HG03280 (cell line): ENCODE measurements around the gene PKP2.
"Not testable (repeated sequence)": the region's sequence is repeated elsewhere in the genome, so short reads cannot be mapped to it uniquely, and the experiment has no call there.

Source experiments
- ATAC-seq: cut with Tn5 transposase; IDR thresholded peaks from one replicate; pipeline ENCODE4 v1.9.1; 2021; ENCODE audit warnings: mild to moderate bottlenecking, moderate library complexity; ENCODE audit not compliant: unreplicated experiment

Gene PKP2

GRCh38 chr12:32864731-32865130 lies 31.8 kb downstream of the PKP2 start:
- no peak for ATAC-seq

DNA sequence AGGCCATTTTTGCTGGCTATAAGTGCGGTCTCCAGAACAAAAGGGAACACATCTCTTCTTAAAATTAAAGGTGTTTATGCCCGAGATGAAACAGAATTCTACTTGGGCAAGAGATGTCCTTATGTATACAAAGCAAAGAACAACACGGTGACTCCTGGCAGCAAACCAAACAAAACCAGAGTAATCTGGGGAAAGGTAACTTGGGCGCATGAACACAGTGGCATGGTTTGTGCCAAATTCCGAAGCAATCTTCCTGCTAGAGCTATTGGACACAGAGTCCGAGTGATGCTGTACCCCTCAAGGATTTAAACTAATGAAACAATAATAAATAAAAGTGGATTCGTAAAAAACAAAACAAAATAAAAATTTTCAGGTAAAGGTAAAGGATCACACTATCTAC lies 33.4 kb downstream of the PKP2 start:
- ATAC-seq: no peak

DNA sequence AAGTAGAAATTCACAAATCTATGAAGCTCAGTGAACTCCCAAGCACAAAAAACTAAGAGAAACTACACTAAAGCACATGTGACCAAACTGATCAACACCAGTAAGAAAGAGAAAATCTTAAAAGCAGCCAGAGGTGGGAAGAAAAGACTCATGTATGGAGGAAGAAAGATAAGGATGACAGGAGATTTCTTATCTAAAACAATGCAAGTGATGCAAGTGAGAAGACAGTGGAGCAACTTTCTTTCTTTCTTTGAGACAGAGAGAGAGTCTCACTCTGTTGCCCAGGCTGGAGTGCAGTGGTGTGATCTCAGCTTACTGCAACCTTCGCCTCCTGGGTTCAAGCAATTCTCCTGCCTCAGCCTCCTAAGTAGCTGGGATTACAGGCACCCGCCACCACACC lies 34.9 kb downstream of the PKP2 start:
- not testable (repeated sequence) for ATAC-seq

GRCh38 chr12:32860192-32860591 lies 36.4 kb downstream of the PKP2 start:
- ATAC-seq: no peak

DNA sequence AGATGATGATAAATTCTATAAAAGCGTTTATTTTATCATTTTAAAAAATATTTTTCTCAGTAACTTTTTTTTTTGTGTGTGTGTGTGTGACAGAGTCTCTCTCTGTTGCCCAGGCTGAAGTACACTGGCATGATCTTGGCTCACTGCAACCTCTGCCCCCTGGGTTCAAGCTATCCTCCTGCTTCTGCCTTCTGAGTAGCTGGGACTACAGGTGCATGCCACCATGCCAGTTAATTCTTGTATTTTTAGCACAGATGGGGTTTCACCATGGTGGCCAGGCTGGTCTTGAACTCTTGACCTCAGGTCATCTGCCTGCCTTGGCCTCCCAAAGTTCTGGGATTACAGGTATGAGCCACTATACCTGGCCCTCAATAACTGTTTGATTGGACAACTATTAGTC lies 37.2 kb downstream of the PKP2 start:
- ATAC-seq: no peak

- no peak for ATAC-seq
Measured at GRCh38 chr12:32854716-32855115, 41.9 kb downstream of the PKP2 start.

DNA sequence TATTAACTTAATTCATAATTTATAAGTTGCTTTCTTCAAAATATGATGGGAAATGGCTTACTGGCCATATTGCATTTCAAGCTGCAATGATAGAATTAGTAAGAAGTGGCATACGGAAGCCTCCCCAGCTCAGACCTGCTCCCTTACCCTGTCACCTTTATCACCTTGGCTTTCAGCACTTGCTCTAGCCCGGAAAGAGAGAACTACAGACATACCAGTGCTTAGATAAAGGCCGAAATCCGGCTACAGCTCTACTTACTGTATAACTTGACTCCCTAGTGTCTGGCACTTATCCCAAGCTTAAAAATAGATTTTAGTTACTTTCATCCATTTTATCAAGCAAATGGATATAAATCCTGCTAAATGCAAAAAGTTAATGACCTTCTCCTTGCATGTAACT lies 42.5 kb downstream of the PKP2 start:
- no peak for ATAC-seq

DNA sequence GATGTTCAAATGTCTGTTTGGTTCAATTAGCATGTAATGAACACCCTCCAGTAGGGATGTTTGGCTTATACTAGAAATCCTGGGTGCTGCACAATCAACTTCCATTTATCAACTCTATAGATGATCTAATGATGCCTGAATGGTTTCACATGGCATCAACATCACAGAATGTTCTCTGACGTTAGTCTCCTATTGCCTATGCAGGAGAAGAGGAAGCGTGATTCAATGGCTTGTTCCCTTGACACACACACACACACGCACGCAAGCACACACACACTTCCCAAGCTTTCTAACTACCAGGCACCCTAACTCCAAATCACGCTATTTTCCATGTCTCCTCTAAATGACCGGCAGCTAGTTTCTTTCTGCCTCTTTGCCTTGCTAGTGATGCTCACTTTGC lies 49.3 kb downstream of the PKP2 start:
- ATAC-seq: no peak

DNA sequence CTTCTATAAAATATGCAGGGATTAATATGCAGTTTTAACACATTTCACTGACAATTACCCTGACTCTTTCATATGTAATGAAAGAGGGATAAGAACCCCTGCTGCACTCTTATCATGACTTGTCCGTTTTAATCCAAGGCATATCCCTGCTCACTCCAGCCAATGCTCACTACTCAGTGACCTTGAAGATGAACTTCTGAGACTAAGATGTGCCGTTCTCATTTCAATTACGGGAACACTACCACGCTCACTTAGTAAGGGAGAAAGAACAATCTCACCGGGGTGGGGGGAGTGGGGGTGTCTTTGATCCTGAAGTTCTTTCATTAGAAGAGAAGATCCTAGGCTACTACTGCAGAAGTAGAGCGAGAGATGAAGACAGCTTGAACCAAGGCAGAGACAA lies 50.5 kb downstream of the PKP2 start:
- ATAC-seq: no peak

GRCh38 chr12:32843528-32844095 lies 53.0 kb downstream of the PKP2 start:
- ATAC-seq: no peak

DNA sequence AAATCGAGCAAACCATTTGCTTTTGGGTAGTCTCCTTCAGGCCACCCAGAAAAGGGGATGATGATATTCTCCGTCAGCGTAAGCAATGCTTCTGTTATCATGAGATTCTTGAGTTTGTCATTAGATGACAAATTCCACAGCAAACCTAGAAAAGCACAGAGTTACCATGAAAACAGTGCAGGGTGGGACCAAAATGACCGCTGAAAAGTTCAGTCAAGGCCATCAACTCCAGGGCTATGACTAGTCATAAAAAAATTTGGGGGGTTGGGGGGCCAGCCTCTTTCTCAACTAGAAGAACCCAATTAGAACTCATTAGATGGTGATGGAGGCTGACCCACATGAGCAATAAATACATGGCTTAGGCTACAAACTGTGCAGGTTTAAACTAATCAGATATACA lies 55.5 kb downstream of the PKP2 start:
- no peak for ATAC-seq

- ATAC-seq: no peak
Measured at GRCh38 chr12:32839828-32840227, 56.7 kb downstream of the PKP2 start.

DNA sequence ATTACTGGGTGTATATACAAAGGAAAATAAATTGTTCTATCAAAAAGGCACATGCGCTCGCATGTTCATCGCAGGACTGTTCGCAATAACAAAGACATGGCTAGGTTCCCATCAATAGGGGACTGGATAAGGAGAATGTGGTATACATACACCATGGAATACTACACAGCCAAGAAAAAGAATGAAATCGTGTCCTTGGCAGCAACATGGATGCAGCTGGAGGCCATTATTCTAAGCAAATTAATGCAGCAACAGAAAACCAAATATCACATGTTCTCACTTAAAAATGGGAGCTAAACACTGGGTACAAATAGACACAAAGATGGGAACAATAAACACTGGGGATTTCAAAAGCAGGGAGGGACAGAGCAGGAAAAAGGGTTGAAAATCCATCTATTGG lies 58.6 kb downstream of the PKP2 start:
- ATAC-seq: no peak

DNA sequence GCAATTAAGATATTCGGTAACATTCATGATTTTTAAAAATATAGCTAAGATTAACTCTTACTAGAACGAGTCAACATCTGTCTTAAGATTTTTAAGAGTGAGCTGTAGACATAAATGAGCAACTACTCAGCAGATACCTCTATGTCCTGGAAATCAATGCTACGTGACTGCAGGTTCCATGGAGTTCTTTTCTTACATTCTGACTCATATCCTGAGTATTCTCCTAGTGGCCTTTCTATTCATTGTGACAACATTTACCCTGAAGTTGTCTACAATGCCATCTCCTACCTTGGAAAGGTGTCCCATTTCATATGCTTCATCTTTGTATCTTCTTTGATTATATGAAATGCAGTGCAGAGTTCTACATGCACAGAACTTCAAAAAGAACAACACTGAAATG lies 59.9 kb downstream of the PKP2 start:
- ATAC-seq: no peak

DNA sequence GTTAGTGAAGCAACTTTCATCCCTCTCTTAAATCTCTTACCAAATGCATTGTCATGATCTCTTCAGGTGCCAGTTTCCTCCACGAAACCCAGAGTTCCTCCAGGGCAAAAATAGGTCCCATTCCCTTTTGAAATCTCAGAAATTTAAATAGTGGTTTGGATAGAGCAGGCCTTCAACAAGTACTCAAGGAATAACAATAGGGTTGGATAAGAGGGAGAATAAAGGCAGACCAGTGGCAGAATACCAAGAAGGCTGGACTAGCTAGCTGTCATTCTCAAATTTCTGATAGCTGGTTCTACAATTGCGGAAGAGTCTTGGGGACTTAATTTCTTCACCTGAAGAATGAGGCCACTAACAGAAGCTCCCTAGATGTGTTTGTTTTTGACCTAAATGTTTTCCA lies 62.5 kb downstream of the PKP2 start:
- ATAC-seq: no peak

- no peak for ATAC-seq
Measured at GRCh38 chr12:32828552-32828951, 68.0 kb downstream of the PKP2 start.

GRCh38 chr12:32828120-32828519 lies 68.5 kb downstream of the PKP2 start:
- ATAC-seq: no peak

GRCh38 chr12:32826807-32827412 lies 69.7 kb downstream of the PKP2 start:
- no peak for ATAC-seq

DNA sequence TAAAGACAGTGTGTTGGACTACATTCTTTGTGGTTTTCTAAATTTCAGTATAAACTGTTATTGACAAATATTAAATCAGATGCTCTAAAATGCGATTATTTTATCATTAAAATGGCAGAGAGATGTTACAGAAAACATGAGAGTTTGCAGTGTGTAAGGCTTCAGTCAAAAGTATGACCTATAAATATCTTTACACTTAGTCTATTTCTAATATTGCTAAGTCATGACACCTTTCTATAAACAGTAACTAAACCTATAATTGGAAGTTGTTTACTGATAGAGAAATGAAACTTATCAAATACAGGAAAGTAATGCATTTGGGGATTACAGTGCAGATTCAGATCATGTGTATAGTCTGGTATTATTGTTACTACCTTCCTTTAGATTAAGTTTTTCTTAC lies 72.0 kb downstream of the PKP2 start:
- ATAC-seq: no peak

DNA sequence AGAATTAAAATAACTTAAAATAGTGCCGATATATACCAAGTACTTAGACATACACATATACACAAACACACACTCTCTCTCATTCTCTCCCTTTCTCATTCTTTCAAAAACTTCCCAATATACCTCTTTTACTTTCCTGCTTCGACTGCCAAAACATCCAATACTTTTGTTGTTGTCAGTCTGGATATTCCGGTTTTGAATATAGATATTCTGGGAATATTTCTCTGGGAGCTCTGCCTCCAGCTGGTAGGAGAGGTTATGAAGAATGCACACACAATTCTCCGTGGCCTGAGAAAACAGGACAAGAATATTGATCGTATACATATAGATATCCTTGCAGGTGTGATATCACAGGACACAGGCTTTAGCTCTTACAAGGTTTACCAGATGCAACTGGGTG lies 74.2 kb downstream of the PKP2 start:
- ATAC-seq: no peak

- ATAC-seq: no peak
Measured at GRCh38 chr12:32821710-32822109, 74.9 kb downstream of the PKP2 start.

- no peak for ATAC-seq
Measured at GRCh38 chr12:32821293-32821692, 75.3 kb downstream of the PKP2 start.

DNA sequence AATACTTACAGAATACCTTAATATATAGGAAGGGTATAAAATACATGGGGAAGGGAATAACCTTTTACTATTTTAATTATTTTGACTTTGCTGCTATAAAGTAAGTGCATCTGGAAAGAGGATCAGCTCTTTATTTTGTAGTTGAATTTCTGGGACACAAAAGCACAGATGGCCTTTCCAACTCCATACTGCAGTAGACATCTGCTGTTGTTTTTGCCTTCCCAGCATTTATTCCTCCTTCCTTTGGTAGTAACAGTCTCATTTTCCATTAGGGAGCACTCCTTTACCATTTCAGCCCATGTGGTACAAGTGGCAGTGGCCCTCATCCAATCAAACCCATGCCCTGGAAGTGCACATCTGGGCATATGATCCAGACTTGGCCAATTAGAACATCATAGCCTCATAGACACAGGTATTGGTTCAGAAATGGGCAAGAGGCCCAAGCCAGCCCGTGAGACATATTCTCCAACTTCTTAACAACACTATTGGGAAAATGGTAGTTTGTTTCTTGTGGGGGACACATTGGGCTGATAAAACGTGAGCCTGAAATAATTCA lies 76.1 kb downstream of the PKP2 start:
- no peak for ATAC-seq
